T-cell (primary cell): ENCODE measurements around the gene KDM4B. TPM values are rescaled to one million over a fixed set of nuclear protein-coding genes. Genes with fewer than 3 reads are reported as not detected.

Source experiments
- ATAC-seq, 4 experiments: fragments of 200-7000 bp in 3 of 4; fragments of 150-1000 bp in 1 of 4; cut with Tn5 transposase; replicated peaks in 1 of 4; 1 replicate in 3 of 4; 2 replicates in 1 of 4; pipeline ENCODE4 v1.10.0; 2021; ENCODE audit warnings: moderate library complexity in 3 of 4, mild to moderate bottlenecking in 2 of 4, moderate number of reproducible peaks in 1 of 4
- CTCF ChIA-PET, 2 donors: fragments of 300-600 bp; sonication (Branson Sonifier 250); formaldehyde crosslinking; loops; one replicate each; lab custom pipeline; 2022; ENCODE audit warnings: antibody characterized with exemption in 2 of 2; lab: Charles Lee
- POLR2A ChIA-PET, 2 donors: fragments of 300-600 bp; sonication (Branson Sonifier 250); formaldehyde crosslinking; loops; one replicate each; lab custom pipeline; 2022; ENCODE audit warnings: antibody characterized with exemption in 2 of 2; lab: Charles Lee
- DNase-seq, 35 experiments: peaks; one replicate each; pipeline versions ENCODE4 v3.0.0 to v3.0.0-alpha.2; 2013 to 2023
- H3K27ac ChIP-seq: one replicate; pipeline ENCODE4 v1.5.1; 2013; ENCODE audit warnings: low read length
- H3K27me3 ChIP-seq, 2 experiments: replicated peaks in 1 of 2; 1 replicate in 1 of 2; 2 replicates in 1 of 2; pipeline versions ENCODE4 v1.6.1 to v1.7.0; 2013; ENCODE audit warnings: low read length in 1 of 2, mixed read lengths in 1 of 2; ENCODE audit not compliant: control insufficient read depth in 2 of 2, insufficient read depth in 2 of 2; ENCODE audit errors: extremely low read depth in 1 of 2
- H3K36me3 ChIP-seq, 2 donors: 1 replicate in 1 of 2; 2 replicates in 1 of 2; pipeline versions ENCODE4 v1.6.1 to v1.7.0; 2013; ENCODE audit warnings: low read length in 1 of 2; ENCODE audit not compliant: control insufficient read depth in 2 of 2, insufficient read depth in 1 of 2; ENCODE audit errors: extremely low read depth in 1 of 2
- H3K4me1 ChIP-seq, 2 experiments: 1 replicate in 1 of 2; 2 replicates in 1 of 2; pipeline versions ENCODE4 v1.6.1 to v1.7.0; 2013; ENCODE audit warnings: low read length in 2 of 2, mixed read lengths in 1 of 2; ENCODE audit not compliant: insufficient read depth in 2 of 2, control insufficient read depth in 1 of 2; ENCODE audit errors: extremely low read depth in 1 of 2
- H3K4me3 ChIP-seq, 2 donors: 1 replicate in 1 of 2; 2 replicates in 1 of 2; pipeline versions ENCODE4 v1.5.1 to v1.7.0; 2013; ENCODE audit warnings: mild to moderate bottlenecking in 2 of 2, low read length in 1 of 2, moderate library complexity in 1 of 2; ENCODE audit not compliant: control insufficient read depth in 1 of 2; ENCODE audit errors: extremely low read depth in 1 of 2
- H3K9me3 ChIP-seq: 2 replicates; pipeline ENCODE4 v1.7.0; 2013
- H3K27ac Mint-ChIP-seq, 2 donors: one replicate each; pipeline ENCODE4 v1.8.0; 2020 to 2021; ENCODE audit warnings: mild to moderate bottlenecking in 2 of 2, mixed read lengths in 2 of 2
- H3K27me3 Mint-ChIP-seq, 2 donors: one replicate each; pipeline ENCODE4 v1.8.0; 2021 to 2022; ENCODE audit warnings: mixed read lengths in 2 of 2
- H3K36me3 Mint-ChIP-seq: one replicate; pipeline ENCODE4 v1.8.0; 2021; ENCODE audit warnings: mixed read lengths
- H3K4me1 Mint-ChIP-seq, 3 donors: one replicate each; pipeline ENCODE4 v1.8.0; 2020 to 2022; ENCODE audit warnings: mixed read lengths in 3 of 3, mild to moderate bottlenecking in 1 of 3
- H3K4me3 Mint-ChIP-seq, 3 donors: one replicate each; pipeline ENCODE4 v1.8.0; 2020 to 2022; ENCODE audit warnings: mild to moderate bottlenecking in 3 of 3, mixed read lengths in 3 of 3, moderate library complexity in 3 of 3
- H3K9me3 Mint-ChIP-seq, 3 donors: one replicate each; pipeline ENCODE4 v1.8.0; 2020 to 2022; ENCODE audit warnings: mixed read lengths in 3 of 3
- WGBS: methylation state at CpG from one replicate; pipeline ENCODE4 v1.1.5; 2013; ENCODE audit warnings: missing lambda C conversion rate; ENCODE audit not compliant: insufficient coverage; 5-methylcytosine and 5-hydroxymethylcytosine counted together
- total RNA-seq, 35 experiments: library from RNA in 6 of 35; stranded (reverse) in 6 of 35; fragments of 120-200 nt in 1 of 35; gene quantifications; one replicate each; pipeline versions ENCODE4 v1.2.1 to v1.2.4 and lab custom pipeline; 2013 to 2026

Gene KDM4B
- total RNA-seq, 5 donors from 2014 or later (not counting 1 experiment from before 2014, with no cell fraction given), result 44.6 to 59.2 (median 47.8) TPM

DNA sequence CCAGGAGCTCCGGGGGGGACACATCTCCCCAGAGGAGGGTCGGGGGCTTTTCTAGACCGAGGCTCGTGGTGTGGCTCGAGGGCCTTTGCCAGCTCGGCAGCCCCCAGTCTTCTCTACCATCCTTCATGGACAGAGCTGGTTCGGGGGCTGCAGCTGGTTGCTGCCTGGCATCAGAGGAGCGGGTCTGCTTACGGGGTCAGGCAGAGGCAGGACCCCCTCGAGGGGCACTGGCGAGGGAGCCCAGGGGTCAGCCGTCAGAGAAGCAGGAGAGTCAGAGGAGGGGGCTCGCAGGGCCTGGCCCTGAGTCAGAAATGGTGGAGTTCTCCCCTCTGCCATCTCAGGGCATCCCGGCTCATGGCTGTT is 123.5 kb downstream of the KDM4B start:
- DNase-seq (no peak), ATAC-seq (no peak)
- Histone ChIP-seq H3K27ac (no peak overlapping the region), H3K27me3 (no peaks in the 10 kb centered on the region), H3K9me3 (no peaks in the 10 kb centered on the region), H3K4me1 (no peaks in the 10 kb centered on the region), H3K36me3 (peaks cover 11 to 12% of the 10 kb centered on the region in 2 donors), H3K4me3 (no peak overlapping the region)
- ChIA-PET POLR2A (no interaction called here), CTCF (no interaction called here)
- Mint-ChIP-seq H3K27me3 (no peaks in the 10 kb centered on the region), H3K27ac (no peak overlapping the region), H3K4me3 (no peak overlapping the region), H3K9me3 (no peaks in the 10 kb centered on the region), H3K4me1 (no peaks in the 10 kb centered on the region), H3K36me3 (peaks cover 23% of the 10 kb centered on the region)
- WGBS, result 96% methylated on average over 12 of the region's 14 CpGs

DNA sequence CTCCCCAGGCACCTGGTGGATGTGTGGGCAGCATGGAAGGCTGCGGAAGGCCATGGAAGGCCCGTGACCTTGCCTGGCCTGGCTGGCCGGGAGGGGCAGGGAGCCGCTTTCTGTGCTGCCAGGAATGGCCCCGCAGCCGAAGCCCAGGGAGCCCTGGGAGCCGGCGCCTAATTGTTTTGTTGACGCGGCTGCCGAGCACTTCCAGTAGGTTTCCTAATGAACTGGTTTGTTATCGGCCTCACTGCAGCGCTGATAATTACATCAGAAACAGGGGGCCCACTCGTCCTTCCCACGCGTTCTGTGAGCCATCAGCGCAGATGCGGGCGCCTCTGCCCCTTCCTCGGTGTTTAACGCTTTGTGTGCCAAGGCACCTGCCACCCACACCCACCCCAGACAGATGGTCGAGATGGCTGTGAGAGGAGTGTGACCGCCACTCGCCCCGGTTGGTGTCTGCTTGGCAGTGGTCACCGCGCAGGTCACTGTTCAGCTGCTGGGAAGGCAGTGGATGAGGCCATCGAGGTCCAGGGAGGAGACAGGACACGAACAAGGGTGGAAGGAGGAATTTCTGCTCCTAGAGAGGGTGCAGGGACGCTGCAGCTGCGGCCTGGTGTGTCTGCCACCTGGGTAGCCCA is 124.5 kb downstream of the KDM4B start:
- peaks cover 8 to 13% of the 10 kb centered on the region in 2 donors for H3K36me3 ChIP-seq
- no peaks in the 10 kb centered on the region for H3K9me3 Mint-ChIP-seq
- H3K27me3 Mint-ChIP-seq, result no peaks in the 10 kb centered on the region
- no peaks in the 10 kb centered on the region for H3K4me1 ChIP-seq
- no peaks in the 10 kb centered on the region for H3K4me1 Mint-ChIP-seq
- no peak overlapping the region for H3K27ac ChIP-seq
- DNase-seq, result no peak
- POLR2A ChIA-PET, result no interaction called here
- H3K27me3 ChIP-seq, result no peaks in the 10 kb centered on the region
- peaks cover 28% of the 10 kb centered on the region for H3K36me3 Mint-ChIP-seq
- no peak overlapping the region for H3K4me3 ChIP-seq
- WGBS, result 95% methylated on average over 23 of the region's 31 CpGs
- no peak overlapping the region for H3K4me3 Mint-ChIP-seq
- no peaks in the 10 kb centered on the region for H3K9me3 ChIP-seq
- no peak overlapping the region for H3K27ac Mint-ChIP-seq
- ATAC-seq, result no peak
- CTCF ChIA-PET, result no interaction called here

DNA sequence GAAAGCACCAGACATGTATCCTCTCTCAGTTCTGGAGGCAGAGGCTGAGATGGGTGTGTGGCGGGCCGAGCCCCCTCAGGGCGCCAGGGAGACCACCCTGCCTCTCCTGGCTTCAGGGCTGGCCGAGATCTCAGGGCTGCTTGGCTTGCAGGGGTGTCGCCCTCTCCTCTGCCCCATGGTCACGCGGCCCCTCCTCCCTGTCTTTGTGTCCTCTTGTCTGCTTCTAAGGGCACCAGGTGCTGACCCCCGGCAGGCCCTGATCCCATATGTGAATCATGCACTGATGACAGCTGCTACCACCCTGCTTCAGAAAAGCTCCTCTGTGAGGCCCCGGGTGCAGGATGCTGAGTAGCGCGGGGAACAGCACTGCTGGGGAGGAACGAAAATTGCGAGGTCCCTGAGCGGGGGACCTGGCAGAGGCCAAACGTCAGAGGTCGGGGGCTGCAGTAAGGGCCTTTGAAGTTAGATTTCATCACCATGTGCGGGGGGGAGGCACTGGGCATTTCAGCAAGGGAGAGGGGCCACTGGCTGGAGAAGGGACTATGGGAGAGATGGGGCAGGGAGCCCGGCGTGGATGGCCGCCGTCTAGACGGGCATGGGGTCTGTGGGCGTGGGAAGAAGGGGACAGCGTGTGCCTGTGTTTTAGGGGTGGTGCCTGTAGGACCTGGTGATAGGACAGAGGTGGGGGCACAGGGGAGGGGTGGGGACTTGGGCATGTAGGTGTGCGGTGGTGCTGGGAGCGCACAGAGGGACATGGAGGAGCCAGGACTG is 125.2 kb downstream of the KDM4B start:
- H3K27ac ChIP-seq, result no peak overlapping the region
- Mint-ChIP-seq H3K9me3 (peaks cover 0 to 3% (median 0%) of the 10 kb centered on the region in 3 donors), H3K4me3 (no peak overlapping the region), H3K27me3 (no peaks in the 10 kb centered on the region), H3K4me1 (no peaks in the 10 kb centered on the region), H3K27ac (no peak overlapping the region), H3K36me3 (peaks cover 27% of the 10 kb centered on the region)
- WGBS, result 95% methylated on average over 23 of the region's 26 CpGs
- DNase-seq, result no peak
- H3K4me1 ChIP-seq, result no peaks in the 10 kb centered on the region
- ChIA-PET POLR2A (no interaction called here), CTCF (no interaction called here)
- ATAC-seq, result no peak
- peaks cover 3 to 19% of the 10 kb centered on the region in 2 donors for H3K36me3 ChIP-seq
- no peak overlapping the region for H3K4me3 ChIP-seq
- H3K9me3 ChIP-seq, result no peaks in the 10 kb centered on the region
- H3K27me3 ChIP-seq, result no peaks in the 10 kb centered on the region

DNA sequence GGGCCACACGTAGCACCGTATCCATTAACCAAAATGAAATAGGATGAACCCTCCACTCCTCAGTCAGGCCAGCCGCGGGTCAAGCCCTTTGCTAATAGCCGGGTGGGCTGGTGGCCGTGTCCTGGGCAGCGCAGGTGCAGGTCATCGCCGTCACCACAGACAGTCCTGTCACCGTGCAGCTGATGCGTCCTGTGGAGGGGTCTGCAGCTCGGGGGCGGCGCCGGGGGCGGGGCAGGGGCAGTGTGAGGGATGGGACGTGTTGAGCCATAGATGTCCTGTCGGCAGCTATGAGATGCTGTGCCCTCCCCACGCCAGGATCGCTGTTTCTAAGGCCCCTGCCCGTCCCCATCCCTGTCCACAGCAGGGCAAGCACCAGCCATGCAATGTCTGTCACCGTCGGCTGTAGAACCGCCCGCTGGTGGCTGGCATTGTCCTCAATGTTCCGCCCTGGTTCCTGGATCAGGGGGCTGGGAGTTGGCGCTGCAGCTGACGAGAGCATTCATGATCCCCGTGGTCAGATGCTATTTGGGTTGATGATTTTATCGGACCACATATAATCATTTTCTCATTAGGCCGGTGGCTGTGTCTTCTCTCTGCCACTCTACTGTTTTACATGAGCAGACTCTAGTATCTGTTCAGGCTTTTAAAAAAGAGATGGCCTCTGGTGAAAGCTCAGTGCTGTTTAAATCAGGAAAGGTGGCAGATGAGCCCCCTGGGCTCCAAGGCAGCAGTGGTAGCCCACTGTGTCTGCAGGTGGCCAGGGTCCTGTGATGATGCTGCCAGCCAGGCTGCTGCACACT is 126.1 kb downstream of the KDM4B start:
- DNase-seq (no peak), ATAC-seq (no peak)
- no peaks in the 10 kb centered on the region for H3K9me3 ChIP-seq
- Mint-ChIP-seq H3K9me3 (peaks cover 0 to 11% (median under 1%) of the 10 kb centered on the region in 3 donors), H3K27me3 (no peaks in the 10 kb centered on the region), H3K4me3 (no peak overlapping the region), H3K4me1 (no peaks in the 10 kb centered on the region), H3K27ac (no peak overlapping the region), H3K36me3 (peaks cover 32% of the 10 kb centered on the region)
- no peak overlapping the region for H3K27ac ChIP-seq
- H3K36me3 ChIP-seq, result peaks cover 3 to 20% of the 10 kb centered on the region in 2 donors
- ChIA-PET POLR2A (no interaction called here), CTCF (no interaction called here)
- H3K4me3 ChIP-seq, result no peak overlapping the region
- H3K27me3 ChIP-seq, result no peaks in the 10 kb centered on the region
- WGBS, result 98% methylated on average over 25 of the region's 31 CpGs
- H3K4me1 ChIP-seq, result no peaks in the 10 kb centered on the region

DNA sequence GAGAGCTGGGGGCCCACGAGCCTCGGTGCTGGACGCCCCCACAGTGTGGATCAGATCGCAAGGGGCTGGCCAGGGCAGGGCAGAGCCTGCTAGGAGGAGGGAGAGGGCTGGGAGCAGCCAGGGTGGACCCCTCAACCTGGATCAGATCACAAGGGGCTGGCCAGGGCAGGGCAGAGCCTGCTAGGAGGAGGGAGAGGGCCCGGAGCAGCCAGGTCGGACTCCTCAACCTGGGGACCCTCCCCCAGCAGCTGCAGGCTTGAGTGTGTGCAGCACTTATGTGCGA is 126.6 kb downstream of the KDM4B start:
- ATAC-seq (no peak), DNase-seq (no peak)
- Mint-ChIP-seq H3K4me1 (no peaks in the 10 kb centered on the region), H3K4me3 (no peak overlapping the region), H3K9me3 (peaks cover 4 to 15% (median 5%) of the 10 kb centered on the region in 3 donors), H3K27me3 (no peaks in the 10 kb centered on the region), H3K27ac (no peak overlapping the region), H3K36me3 (peaks cover 37% of the 10 kb centered on the region)
- no peaks in the 10 kb centered on the region for H3K4me1 ChIP-seq
- no peaks in the 10 kb centered on the region for H3K9me3 ChIP-seq
- 88% methylated on average over 7 of the region's 7 CpGs for WGBS
- CTCF ChIA-PET, result no interaction called here
- peaks cover 3 to 25% of the 10 kb centered on the region in 2 donors for H3K36me3 ChIP-seq
- POLR2A ChIA-PET, result no interaction called here
- no peak overlapping the region for H3K4me3 ChIP-seq
- H3K27ac ChIP-seq, result no peak overlapping the region
- H3K27me3 ChIP-seq, result no peaks in the 10 kb centered on the region

DNA sequence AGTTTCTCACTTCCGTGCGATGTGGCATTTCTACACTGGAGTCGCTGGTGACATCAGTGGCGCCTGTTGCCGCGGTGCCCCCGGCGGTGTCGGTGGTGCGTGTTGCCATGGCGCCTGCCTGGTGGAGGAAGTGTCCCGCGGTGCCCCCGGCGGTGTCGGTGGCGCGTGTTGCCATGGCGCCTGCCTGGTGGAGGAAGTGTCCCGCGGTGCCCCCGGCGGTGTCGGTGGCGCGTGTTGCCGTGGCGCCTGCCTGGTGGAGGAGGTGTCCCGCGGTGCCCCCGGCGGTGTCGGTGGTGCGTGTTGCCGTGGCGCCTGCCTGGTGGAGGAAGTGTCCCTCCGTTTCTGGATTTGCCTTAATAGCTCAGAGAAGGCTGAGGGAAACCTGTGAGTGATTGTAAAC is 127.6 kb downstream of the KDM4B start:
- Histone ChIP-seq H3K27me3 (no peaks in the 10 kb centered on the region), H3K4me3 (no peak overlapping the region), H3K36me3 (peaks cover 3 to 25% of the 10 kb centered on the region in 2 donors), H3K4me1 (no peaks in the 10 kb centered on the region), H3K9me3 (no peaks in the 10 kb centered on the region), H3K27ac (no peak overlapping the region)
- H3K27me3 Mint-ChIP-seq, result no peaks in the 10 kb centered on the region
- no peaks in the 10 kb centered on the region for H3K4me1 Mint-ChIP-seq
- no peak overlapping the region for H3K27ac Mint-ChIP-seq
- no peak for DNase-seq
- 97% methylated on average over 31 of the region's 37 CpGs for WGBS
- POLR2A ChIA-PET, result no interaction called here
- CTCF ChIA-PET, result no interaction called here
- no peak for ATAC-seq
- H3K9me3 Mint-ChIP-seq, result peaks cover 4 to 15% (median 6%) of the 10 kb centered on the region in 3 donors
- no peak overlapping the region for H3K4me3 Mint-ChIP-seq
- H3K36me3 Mint-ChIP-seq, result peaks cover 44% of the 10 kb centered on the region
